Parathyroid adenoma (tissue), 2 donors: ENCODE measurements around the gene LBX2.
A peak's percentile ranks its signal among the peaks of the same experiment; 100 is the strongest.

Experiments used
- H2AFZ ChIP-seq: fragments of 300-600 bp; sonication (generic); one replicate; pipeline ENCODE4 v1.7.0; 2017; ENCODE audit warnings: antibody characterized with exemption, mild to moderate bottlenecking
- H3K27ac ChIP-seq: fragments of 300-600 bp; sonication (generic); one replicate; pipeline ENCODE4 v1.7.0; 2017
- H3K27me3 ChIP-seq: fragments of 300-600 bp; sonication (generic); one replicate; pipeline ENCODE4 v1.7.0; 2017; ENCODE audit warnings: low read length; ENCODE audit not compliant: control insufficient read depth, insufficient read depth
- H3K36me3 ChIP-seq: fragments of 300-600 bp; sonication (generic); one replicate; pipeline ENCODE4 v1.7.0; 2017; ENCODE audit warnings: low read length; ENCODE audit not compliant: control insufficient read depth, insufficient read depth
- H3K4me1 ChIP-seq: fragments of 300-600 bp; sonication (generic); one replicate; pipeline ENCODE4 v1.7.0; 2017; ENCODE audit warnings: control low read depth
- H3K4me2 ChIP-seq: fragments of 300-600 bp; sonication (generic); one replicate; pipeline ENCODE4 v1.7.0; 2017; ENCODE audit warnings: low read length
- H3K4me3 ChIP-seq: fragments of 300-600 bp; sonication (generic); one replicate; pipeline ENCODE4 v1.7.0; 2017; ENCODE audit warnings: low read depth, low read length
- H3K79me2 ChIP-seq: fragments of 300-600 bp; sonication (generic); one replicate; pipeline ENCODE4 v1.7.0; 2017; ENCODE audit warnings: control low read depth
- H3K9ac ChIP-seq: fragments of 300-600 bp; sonication (generic); one replicate; pipeline ENCODE4 v1.7.0; 2017; ENCODE audit warnings: mild to moderate bottlenecking
- H3K9me3 ChIP-seq: fragments of 300-600 bp; sonication (generic); one replicate; pipeline ENCODE4 v1.7.0; 2017; ENCODE audit warnings: low read length; ENCODE audit not compliant: control insufficient read depth
- TF ChIP-seq, protein P1 (sequence below): fragments of 300-600 bp; sonication (generic); IDR thresholded peaks from one replicate; pipeline ENCODE4 v1.7.0; 2017; ENCODE audit warnings: antibody characterized with exemption, mild to moderate bottlenecking
- donor health status: primary hyperparathyroidism.

The LBX2 gene

DNA sequence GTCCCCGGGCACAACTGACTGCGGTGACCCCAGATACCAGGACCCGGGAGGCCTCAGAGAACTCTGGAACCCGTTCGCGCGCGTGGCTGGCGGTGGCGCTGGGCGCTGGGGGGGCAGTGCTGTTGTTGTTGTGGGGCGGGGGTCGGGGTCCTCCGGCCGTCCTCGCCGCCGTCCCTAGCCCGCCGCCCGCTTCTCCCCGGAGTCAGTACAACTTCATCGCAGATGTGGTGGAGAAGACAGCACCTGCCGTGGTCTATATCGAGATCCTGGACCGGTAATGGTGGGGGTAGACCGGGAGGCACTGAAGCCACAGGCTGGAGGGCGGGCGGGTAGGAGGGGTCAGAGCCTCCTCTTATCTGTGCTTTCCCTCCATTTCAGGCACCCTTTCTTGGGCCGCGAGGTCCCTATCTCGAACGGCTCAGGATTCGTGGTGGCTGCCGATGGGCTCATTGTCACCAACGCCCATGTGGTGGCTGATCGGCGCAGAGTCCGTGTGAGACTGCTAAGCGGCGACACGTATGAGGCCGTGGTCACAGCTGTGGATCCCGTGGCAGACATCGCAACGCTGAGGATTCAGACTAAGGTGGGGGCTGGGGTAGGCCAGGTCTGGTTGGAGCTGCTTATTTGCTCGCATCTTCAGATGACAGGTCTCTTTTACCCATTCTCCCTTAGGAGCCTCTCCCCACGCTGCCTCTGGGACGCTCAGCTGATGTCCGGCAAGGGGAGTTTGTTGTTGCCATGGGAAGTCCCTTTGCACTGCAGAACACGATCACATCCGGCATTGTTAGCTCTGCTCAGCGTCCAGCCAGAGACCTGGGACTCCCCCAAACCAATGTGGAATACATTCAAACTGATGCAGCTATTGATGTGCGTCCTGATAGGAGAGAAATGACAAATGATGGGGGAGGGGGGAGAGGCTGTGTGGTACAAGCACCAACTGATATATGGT lies 31.1 kb upstream of the LBX2 start:
- Histone ChIP-seq H3K27me3 (no peaks in the 10 kb centered on the region), H3K27ac (peak overlapping the region; percentile 82), H3K79me2 (peaks cover 7% of the 10 kb centered on the region), H3K4me1 (peaks cover 5% of the 10 kb centered on the region), H3K4me3 (peak overlapping the region; percentile 83), H2AFZ (peak overlapping the region; percentile 95), H3K9me3 (no peaks in the 10 kb centered on the region), H3K4me2 (peak overlapping the region; percentile 85), H3K9ac (no peak overlapping the region), H3K36me3 (no peaks in the 10 kb centered on the region)
- TF ChIP-seq, protein P1, sequence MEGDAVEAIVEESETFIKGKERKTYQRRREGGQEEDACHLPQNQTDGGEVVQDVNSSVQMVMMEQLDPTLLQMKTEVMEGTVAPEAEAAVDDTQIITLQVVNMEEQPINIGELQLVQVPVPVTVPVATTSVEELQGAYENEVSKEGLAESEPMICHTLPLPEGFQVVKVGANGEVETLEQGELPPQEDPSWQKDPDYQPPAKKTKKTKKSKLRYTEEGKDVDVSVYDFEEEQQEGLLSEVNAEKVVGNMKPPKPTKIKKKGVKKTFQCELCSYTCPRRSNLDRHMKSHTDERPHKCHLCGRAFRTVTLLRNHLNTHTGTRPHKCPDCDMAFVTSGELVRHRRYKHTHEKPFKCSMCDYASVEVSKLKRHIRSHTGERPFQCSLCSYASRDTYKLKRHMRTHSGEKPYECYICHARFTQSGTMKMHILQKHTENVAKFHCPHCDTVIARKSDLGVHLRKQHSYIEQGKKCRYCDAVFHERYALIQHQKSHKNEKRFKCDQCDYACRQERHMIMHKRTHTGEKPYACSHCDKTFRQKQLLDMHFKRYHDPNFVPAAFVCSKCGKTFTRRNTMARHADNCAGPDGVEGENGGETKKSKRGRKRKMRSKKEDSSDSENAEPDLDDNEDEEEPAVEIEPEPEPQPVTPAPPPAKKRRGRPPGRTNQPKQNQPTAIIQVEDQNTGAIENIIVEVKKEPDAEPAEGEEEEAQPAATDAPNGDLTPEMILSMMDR: no peak

DNA sequence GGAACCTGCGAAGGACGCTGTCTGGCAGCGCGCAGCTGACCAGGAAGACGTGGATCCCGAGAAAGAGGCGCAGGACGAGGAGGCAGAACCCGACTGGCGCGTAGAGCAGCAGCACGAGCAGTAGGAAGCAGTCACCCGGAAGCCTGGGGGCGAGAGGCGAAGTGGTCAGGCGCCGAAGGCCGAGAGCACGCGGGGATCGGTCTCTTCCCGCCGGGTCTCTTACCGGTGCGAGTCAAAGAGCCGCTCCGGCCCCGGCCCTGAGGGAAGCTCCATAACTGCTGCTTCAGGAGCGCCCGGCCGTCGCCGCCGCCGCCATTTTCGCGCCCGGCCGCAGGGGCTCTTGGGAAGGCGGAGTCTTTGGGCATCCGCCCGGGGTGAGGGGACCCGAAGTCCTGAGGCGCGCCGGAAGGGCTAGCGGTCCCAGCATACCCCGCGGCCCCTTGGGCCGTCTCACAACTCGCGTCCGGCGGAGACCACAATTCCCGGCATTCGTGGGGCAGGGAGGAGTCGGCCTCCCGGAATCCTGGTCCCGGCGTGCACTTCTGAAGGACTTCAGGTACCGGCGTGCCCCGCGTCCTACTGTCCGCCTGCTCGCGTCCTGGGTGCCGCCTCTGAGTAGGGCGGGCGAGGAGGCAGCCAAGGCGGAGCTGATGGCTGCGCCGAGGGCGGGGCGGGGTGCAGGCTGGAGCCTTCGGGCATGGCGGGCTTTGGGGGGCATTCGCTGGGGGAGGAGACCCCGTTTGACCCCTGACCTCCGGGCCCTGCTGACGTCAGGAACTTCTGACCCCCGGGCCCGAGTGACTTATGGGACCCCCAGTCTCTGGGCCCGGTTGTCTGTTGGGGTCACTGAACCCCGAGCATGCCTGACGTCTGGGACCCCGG lies 30.2 kb upstream of the LBX2 start, which contains the start of the genes AUP1 and HTRA2:
AUP1 (minus strand) TSS at position 350 of the 882 bp plus-strand sequence; CDS start at position 273, 77 bp downstream.
HTRA2 (plus strand) TSS at position 577 of the 882 bp plus-strand sequence; CDS start at position 651, 74 bp downstream.
- H3K36me3 ChIP-seq: no peaks in the 10 kb centered on the region

GRCh38 chr2:74528600-74529356 lies 29.4 kb upstream of the LBX2 start:
- Histone ChIP-seq H3K27ac (peak overlapping the region; percentile 82), H3K36me3 (no peaks in the 10 kb centered on the region), H3K9me3 (no peaks in the 10 kb centered on the region), H2AFZ (peak overlapping the region; percentile 97), H3K9ac (peak overlapping the region; percentile 78), H3K4me2 (peak overlapping the region; percentile 100), H3K4me1 (peaks cover 5% of the 10 kb centered on the region), H3K4me3 (peak overlapping the region; percentile 83), H3K79me2 (peaks cover 7% of the 10 kb centered on the region), H3K27me3 (no peaks in the 10 kb centered on the region)
- TF ChIP-seq, protein P1: no peak

More for the DNA sequence above, 30.2 kb upstream of the LBX2 start, which contains the start of the genes AUP1 and HTRA2:
- peak within 1 kb of the TSS; percentile 78 for H3K9ac ChIP-seq
- H3K79me2 ChIP-seq: peaks cover 7% of the 10 kb centered on the region
- H3K9me3 ChIP-seq: no peaks in the 10 kb centered on the region
- peak within 1 kb of the TSS; percentile 82 for H3K27ac ChIP-seq
- peak within 1 kb of the TSS; percentile 83 for H3K4me3 ChIP-seq
- peaks cover 5% of the 10 kb centered on the region for H3K4me1 ChIP-seq
- H3K27me3 ChIP-seq: no peaks in the 10 kb centered on the region
- TF ChIP-seq, protein P1: no peak
- peak within 1 kb of the TSS; percentile 97 for H2AFZ ChIP-seq
- peak within 1 kb of the TSS; percentile 100 for H3K4me2 ChIP-seq

GRCh38 chr2:74527741-74528140 lies 28.3 kb upstream of the LBX2 start:
- TF ChIP-seq, protein P1: no peak
- Histone ChIP-seq H3K4me3 (no peak overlapping the region), H3K4me1 (peaks cover 5% of the 10 kb centered on the region), H3K4me2 (no peak overlapping the region), H3K27me3 (no peaks in the 10 kb centered on the region), H3K9ac (no peak overlapping the region), H2AFZ (no peak overlapping the region), H3K36me3 (no peaks in the 10 kb centered on the region), H3K9me3 (no peaks in the 10 kb centered on the region), H3K79me2 (peaks cover 7% of the 10 kb centered on the region), H3K27ac (no peak overlapping the region)
